ENCODE data around the gene C2CD4D.

DNA sequence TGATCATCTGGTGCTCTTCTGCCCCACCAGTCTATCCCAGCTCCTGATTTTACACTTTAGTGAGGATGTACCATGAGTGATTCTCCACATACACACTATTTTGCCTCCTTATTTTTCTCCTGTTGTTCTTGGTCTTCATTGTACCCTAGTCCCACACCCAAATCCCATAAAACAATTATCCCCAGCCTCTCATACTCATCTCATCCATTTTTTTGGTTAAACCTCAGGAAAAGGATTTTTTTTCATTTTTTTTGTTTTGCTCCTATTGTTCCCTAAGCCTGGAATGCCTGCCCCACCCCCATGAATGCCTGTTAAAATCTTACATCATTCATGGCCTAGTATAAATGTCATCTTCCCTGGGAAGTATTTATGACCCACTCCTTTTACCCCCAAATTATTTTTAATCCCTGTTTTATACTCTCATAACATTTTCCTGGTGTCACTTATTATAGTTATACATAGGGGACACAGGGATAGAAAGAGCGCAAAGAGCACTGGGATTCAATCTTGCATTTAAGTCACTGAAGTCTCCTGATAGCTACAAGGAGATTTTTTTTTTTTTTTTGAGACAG is 29.5 kb downstream of the C2CD4D start:
- TF ChIP-seq, protein P1, sequence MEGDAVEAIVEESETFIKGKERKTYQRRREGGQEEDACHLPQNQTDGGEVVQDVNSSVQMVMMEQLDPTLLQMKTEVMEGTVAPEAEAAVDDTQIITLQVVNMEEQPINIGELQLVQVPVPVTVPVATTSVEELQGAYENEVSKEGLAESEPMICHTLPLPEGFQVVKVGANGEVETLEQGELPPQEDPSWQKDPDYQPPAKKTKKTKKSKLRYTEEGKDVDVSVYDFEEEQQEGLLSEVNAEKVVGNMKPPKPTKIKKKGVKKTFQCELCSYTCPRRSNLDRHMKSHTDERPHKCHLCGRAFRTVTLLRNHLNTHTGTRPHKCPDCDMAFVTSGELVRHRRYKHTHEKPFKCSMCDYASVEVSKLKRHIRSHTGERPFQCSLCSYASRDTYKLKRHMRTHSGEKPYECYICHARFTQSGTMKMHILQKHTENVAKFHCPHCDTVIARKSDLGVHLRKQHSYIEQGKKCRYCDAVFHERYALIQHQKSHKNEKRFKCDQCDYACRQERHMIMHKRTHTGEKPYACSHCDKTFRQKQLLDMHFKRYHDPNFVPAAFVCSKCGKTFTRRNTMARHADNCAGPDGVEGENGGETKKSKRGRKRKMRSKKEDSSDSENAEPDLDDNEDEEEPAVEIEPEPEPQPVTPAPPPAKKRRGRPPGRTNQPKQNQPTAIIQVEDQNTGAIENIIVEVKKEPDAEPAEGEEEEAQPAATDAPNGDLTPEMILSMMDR (IDR thresholded peaks at IDR 0.05): no peak
- TF ChIP-seq EZH2 (IDR thresholded peaks at IDR 0.05; ENCODE audit: borderline replicate concordance, insufficient read depth, low read depth, low read length, poor library complexity, severe bottlenecking): no peak
